Cerebellar nuclear complex (tissue), 1 donor: ENCODE measurements around the gene PHLDB1.
"Not testable (repeated sequence)": the region's sequence is repeated elsewhere in the genome, so short reads cannot be mapped to it uniquely, and the experiment has no call there.

Source experiments
- DNase-seq, 2 experiments: peaks; one replicate each; lab custom pipeline; 2025; lab: John Stamatoyannopoulos, UW

PHLDB1 gene

DNA sequence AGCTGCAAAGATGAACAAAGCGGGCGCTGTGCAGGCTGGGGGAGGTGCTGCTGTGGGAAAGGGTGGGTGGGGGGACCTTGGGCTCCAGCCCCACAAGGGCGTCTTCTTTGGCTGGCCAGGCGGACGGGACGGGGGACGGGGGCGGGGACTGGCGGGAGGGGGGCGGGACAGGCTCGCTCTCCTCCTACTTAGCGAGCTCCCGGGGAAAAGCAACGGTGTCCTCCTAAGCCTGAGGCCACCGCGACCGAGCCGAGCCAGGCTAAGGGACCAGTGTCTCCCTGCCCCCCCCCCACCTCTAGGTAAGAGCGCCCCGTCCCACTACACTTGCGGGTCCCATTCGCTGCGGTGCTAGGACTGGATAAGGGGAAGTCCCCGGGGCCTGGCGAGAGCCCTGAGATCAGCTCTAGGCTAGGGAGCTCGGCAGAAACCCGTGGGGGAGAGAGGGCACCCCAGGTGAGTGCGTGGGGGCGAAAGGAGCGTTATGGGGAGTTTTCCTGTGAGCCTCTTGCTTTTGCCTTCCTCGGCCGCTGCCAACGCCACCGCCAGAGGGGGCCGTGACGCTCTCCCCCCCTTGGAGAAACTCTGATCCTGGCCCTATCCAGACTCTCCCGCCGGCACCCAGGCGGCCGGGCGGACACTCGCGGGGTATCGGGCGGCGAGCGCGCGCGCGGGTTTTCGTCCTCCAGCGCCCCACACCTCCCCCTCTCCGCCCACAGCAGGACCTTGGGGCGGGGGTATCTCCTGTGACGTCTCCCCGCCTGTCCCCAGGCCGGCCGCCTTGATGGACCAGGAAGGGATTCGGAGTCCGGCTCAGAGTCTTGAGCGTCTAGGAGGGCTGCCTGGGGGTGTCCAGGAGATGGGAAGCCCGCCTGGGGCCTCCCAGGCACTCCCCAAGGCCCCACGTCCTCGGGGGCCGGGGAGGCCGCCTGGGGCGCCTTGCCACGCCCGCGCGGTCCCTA is at the start of gene PHLDB1:
Gene PHLDB1 (plus strand): TSS at position 215 of the 959 bp plus-strand sequence. CDS start 6,222 bp downstream, outside the sequence.
- no peak for DNase-seq

DNA sequence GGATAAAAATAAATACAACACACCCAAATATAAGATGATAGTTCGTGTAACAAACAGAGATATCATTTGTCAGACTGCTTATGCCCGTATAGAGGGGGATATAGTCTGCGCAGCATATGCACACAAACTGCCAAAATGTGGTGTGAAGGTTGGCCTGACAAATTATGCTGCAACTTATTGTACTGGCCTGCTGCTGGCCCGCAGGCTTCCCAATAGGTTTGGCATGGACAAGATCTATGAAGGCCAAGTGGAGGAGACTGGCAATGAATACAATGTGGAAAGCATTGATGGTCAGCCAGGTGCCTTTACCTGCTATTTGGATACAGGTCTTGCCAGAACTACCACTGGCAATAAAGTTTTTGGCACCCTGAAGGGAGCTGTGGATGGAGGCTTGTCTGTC is 46.6 kb upstream of the PHLDB1 start:
- no peak for DNase-seq

GRCh38 chr11:118565051-118565450 is 42.4 kb upstream of the PHLDB1 start:
- no peak for DNase-seq

DNA sequence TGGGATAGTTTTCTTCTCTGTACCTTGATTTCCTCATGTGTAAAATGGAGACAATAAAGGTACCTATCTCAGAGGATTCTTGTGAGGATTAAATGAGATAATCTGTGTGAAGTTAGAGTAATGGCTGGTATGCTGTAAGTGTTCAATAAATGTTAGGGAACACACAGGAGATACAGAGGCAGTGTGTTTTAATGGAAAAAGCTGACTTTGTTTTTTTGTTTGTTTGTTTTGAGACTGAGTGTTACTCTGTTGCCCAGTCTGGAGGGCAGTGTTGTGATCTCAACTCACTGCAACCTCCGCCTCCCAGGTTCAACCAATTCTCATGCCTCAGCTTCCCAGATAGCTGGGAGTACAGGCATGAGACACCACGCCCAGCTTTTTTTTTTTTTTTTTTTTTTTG is 37.7 kb upstream of the PHLDB1 start:
- DNase-seq, result no peak

DNA sequence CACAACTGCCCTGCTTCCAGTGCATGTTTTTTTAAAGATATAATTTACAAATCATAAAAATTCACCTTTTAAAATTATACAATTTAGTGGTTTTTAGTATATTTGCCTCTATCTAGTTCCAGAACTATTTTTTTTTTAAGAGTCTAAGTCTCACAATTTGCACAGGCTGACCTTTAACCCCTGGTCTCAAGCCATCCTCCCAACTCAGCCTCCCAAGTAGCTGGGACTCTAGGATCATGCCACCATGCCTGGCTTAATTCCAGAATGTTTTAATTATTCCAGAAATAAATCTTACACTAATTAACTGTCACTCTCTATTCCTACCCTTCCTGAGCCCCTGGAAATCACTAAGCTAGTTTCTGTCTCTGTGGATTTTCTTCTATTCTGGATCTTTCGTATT is 36.6 kb upstream of the PHLDB1 start:
- DNase-seq, result no peak

- DNase-seq, result not testable (repeated sequence)
Observed at GRCh38 chr11:118571701-118572060, 35.7 kb upstream of the PHLDB1 start.

GRCh38 chr11:118572061-118572980 is 35.1 kb upstream of the PHLDB1 start, which contains the start of gene ARCN1:
TSS of gene ARCN1 (plus strand) at chr11:118572409. CDS start at chr11:118572548, 139 bp downstream.
- peak in 1 of 2 experiments; percentile 29 for DNase-seq

DNA sequence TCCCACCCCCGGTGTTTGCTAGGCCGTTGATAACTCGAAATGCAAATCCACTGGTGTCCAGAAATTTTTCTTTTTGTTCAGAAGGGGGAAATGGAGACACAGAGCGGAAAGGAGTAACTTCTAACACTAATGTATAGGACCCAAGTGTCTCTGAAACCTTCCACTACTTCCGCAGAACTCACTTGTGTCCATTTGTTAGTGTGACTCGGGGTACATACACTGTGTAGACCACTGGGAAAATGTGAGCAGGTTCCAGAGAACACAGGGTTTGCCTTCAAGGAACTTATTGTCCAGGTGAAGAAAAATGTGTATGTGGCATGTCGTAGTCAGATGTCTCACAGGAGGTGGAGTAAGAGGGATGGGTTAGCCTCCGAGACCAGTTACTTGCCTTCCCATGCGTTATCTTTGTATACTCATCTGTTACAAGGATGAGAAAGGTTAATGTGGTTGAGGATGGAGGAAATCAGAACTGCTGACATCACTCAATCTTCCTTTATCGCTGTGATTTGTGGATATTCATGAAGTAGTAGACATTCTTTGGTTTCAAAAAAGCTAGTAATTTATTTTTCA is 34.3 kb upstream of the PHLDB1 start:
- no peak for DNase-seq

- DNase-seq, result no peak
Observed at GRCh38 chr11:118574636-118575035, 32.8 kb upstream of the PHLDB1 start.

- DNase-seq, result not testable (repeated sequence)
Observed at GRCh38 chr11:118577995-118578394, 29.4 kb upstream of the PHLDB1 start.

GRCh38 chr11:118581057-118581456 is 26.4 kb upstream of the PHLDB1 start:
- DNase-seq, result no peak

- no peak for DNase-seq
Observed at GRCh38 chr11:118587952-118588351, 19.5 kb upstream of the PHLDB1 start.

DNA sequence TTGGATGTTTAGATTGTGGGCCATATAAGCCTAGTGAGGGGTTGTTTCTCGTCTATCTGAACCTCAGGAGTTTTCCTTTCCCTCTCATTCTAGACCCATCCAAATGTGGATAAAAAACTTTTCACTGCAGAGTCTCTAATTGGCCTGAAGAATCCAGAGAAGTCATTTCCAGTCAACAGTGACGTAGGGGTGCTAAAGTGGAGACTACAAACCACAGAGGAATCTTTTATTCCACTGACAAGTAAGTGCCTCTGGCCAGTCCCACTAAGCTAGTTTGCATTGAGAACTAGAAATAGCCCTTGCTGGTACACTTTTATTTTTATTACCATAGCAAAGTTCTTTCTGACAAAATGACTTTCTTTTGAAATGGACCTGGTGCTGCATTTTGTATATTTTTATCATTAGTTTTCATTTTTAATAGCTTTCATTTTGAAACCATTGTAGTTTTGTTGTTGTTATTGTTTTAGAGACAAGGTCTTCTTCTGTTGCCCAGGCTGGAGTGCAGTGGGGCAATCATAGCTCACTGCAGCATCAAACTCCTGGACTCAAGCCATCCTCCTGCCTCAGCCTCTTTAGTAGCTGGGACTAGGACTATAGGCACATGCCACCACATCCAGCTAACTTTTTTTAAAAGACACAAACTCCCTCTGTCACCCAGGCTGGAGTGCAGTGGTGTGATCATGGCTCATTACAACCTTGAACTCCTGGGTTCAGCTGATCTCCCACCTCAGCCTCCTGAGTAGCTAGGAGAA is 14.6 kb upstream of the PHLDB1 start:
- no peak for DNase-seq

DNA sequence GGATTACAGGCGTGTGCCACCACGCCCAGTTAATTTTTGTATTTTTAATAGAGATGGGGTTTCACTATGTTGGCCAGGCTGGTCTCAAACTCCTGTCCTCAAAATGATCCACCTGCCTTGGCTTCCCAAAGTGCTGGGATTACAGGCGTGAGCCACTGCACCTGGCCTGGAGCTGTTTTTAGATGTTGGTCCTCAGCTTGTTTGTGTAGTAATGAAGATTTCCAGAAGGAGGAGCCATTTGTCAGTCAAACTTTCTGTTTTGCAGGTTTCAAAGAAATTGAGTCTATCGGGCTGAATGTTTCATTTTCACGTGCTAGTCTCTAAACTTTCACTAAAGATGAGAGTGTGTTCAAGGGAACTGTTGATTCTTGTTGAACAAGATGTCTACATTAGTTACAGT is 12.4 kb upstream of the PHLDB1 start:
- DNase-seq, result not testable (repeated sequence)

GRCh38 chr11:118596224-118597146 is 10.9 kb upstream of the PHLDB1 start:
- no peak for DNase-seq

- no peak for DNase-seq
Observed at GRCh38 chr11:118597556-118597955, 9.9 kb upstream of the PHLDB1 start.

GRCh38 chr11:118602331-118602730 is 5.1 kb upstream of the PHLDB1 start:
- no peak for DNase-seq

- not testable (repeated sequence) for DNase-seq
Observed at GRCh38 chr11:118603709-118604108, 3.7 kb upstream of the PHLDB1 start.

GRCh38 chr11:118604566-118604965 is 2.8 kb upstream of the PHLDB1 start:
- no peak for DNase-seq
